Measurements from ENCODE around the gene PYM1.
A peak's percentile ranks its signal among the peaks of the same experiment; 100 is the strongest.

Gene PYM1

GRCh38 chr12:55933169-55933798 is 5.6 kb upstream of the PYM1 start:
- Histone ChIP-seq H3K36me3 (ENCODE audit: insufficient read depth, low read length) (no peaks in the 10 kb centered on the region; the same call in 1 of the 2 replicates), H3K27me3 (ENCODE audit: insufficient read depth, low read length, poor library complexity, severe bottlenecking) (no peaks in the 10 kb centered on the region), H2AFZ (ENCODE audit: low read length) (no peak overlapping the region), H3K9me3 (ENCODE audit: insufficient read depth, low read depth, low read length) (no peaks in the 10 kb centered on the region), H3K9me2 (replicated peaks; ENCODE audit: low read depth, low read length) (no peaks in the 10 kb centered on the region), H4K20me1 (ENCODE audit: insufficient read depth, low read length, poor library complexity, severe bottlenecking) (peaks cover 5% of the 10 kb centered on the region), H3F3A (ENCODE audit: low read depth) (peaks cover 9% of the 10 kb centered on the region), H3K9ac (ENCODE audit: low read depth, low read length, poor library complexity, severe bottlenecking) (peak overlapping the region; percentile 98), H3K4me2 (ENCODE audit: low read depth, low read length, poor library complexity, severe bottlenecking) (peak overlapping the region; percentile 96), H3K4me1 (ENCODE audit: insufficient read depth, low read length, poor library complexity, severe bottlenecking) (peaks cover 46% of the 10 kb centered on the region), H3K79me2 (ENCODE audit: insufficient read depth, low read length) (peaks cover 47% of the 10 kb centered on the region), H3K4me3 (ENCODE audit: low read length, poor library complexity, severe bottlenecking) (peak overlapping the region; percentile 84)
- no peak for TF ChIP-seq CTCF (conservative IDR thresholded peaks at IDR 0.05; ENCODE audit: low read length)
- TF ChIP-seq EZH2phosphoT487 (IDR thresholded peaks at IDR 0.05; ENCODE audit: borderline replicate concordance): no peak

GRCh38 chr12:55932551-55932910 is 4.8 kb upstream of the PYM1 start:
- peak overlapping the region; percentile 96 for H3K4me2 ChIP-seq (ENCODE audit: low read depth, low read length, poor library complexity, severe bottlenecking)
- H4K20me1 ChIP-seq (ENCODE audit: insufficient read depth, low read length, poor library complexity, severe bottlenecking): peaks cover 5% of the 10 kb centered on the region
- peak overlapping the region; percentile 65 for H2AFZ ChIP-seq (ENCODE audit: low read length)
- H3F3A ChIP-seq (ENCODE audit: low read depth): peaks cover 16% of the 10 kb centered on the region
- H3K4me1 ChIP-seq (ENCODE audit: insufficient read depth, low read length, poor library complexity, severe bottlenecking): peaks cover 46% of the 10 kb centered on the region
- TF ChIP-seq CTCF (conservative IDR thresholded peaks at IDR 0.05; ENCODE audit: low read length) (no peak), EZH2phosphoT487 (IDR thresholded peaks at IDR 0.05; ENCODE audit: borderline replicate concordance) (no peak)
- no peaks in the 10 kb centered on the region for H3K9me3 ChIP-seq (ENCODE audit: insufficient read depth, low read depth, low read length)
- H3K36me3 ChIP-seq (ENCODE audit: insufficient read depth, low read length): no peaks in the 10 kb centered on the region
- no peaks in the 10 kb centered on the region for H3K27me3 ChIP-seq (ENCODE audit: insufficient read depth, low read length, poor library complexity, severe bottlenecking)
- H3K79me2 ChIP-seq (ENCODE audit: insufficient read depth, low read length): peaks cover 53% of the 10 kb centered on the region
- peak overlapping the region; percentile 98 for H3K9ac ChIP-seq (ENCODE audit: low read depth, low read length, poor library complexity, severe bottlenecking)
- H3K4me3 ChIP-seq (ENCODE audit: low read length, poor library complexity, severe bottlenecking): peak overlapping the region; percentile 84
- H3K9me2 ChIP-seq (replicated peaks; ENCODE audit: low read depth, low read length): no peaks in the 10 kb centered on the region

GRCh38 chr12:55931780-55932550 is 4.3 kb upstream of the PYM1 start:
- H2AFZ ChIP-seq (ENCODE audit: low read length): peak overlapping the region; percentile 65
- peaks cover 5% of the 10 kb centered on the region for H4K20me1 ChIP-seq (ENCODE audit: insufficient read depth, low read length, poor library complexity, severe bottlenecking)
- TF ChIP-seq EZH2phosphoT487 (IDR thresholded peaks at IDR 0.05; ENCODE audit: borderline replicate concordance) (no peak), CTCF (conservative IDR thresholded peaks at IDR 0.05; ENCODE audit: low read length) (no peak)
- no peaks in the 10 kb centered on the region for H3K36me3 ChIP-seq (ENCODE audit: insufficient read depth, low read length)
- peak overlapping the region; percentile 98 for H3K9ac ChIP-seq (ENCODE audit: low read depth, low read length, poor library complexity, severe bottlenecking)
- peaks cover 53% of the 10 kb centered on the region for H3K79me2 ChIP-seq (ENCODE audit: insufficient read depth, low read length)
- H3K9me2 ChIP-seq (replicated peaks; ENCODE audit: low read depth, low read length): no peaks in the 10 kb centered on the region
- H3K27me3 ChIP-seq (ENCODE audit: insufficient read depth, low read length, poor library complexity, severe bottlenecking): no peaks in the 10 kb centered on the region
- H3K4me1 ChIP-seq (ENCODE audit: insufficient read depth, low read length, poor library complexity, severe bottlenecking): peaks cover 46% of the 10 kb centered on the region
- peak overlapping the region; percentile 84 for H3K4me3 ChIP-seq (ENCODE audit: low read length, poor library complexity, severe bottlenecking)
- H3F3A ChIP-seq (ENCODE audit: low read depth): peaks cover 19% of the 10 kb centered on the region
- no peaks in the 10 kb centered on the region for H3K9me3 ChIP-seq (ENCODE audit: insufficient read depth, low read depth, low read length)
- H3K4me2 ChIP-seq (ENCODE audit: low read depth, low read length, poor library complexity, severe bottlenecking): peak overlapping the region; percentile 96
